Ectodermal cell (in vitro differentiated cells): ENCODE results near the gene FIP1L1.
A peak's percentile ranks its signal among the peaks of the same experiment; 100 is the strongest.

Experiments used
- H3K27ac ChIP-seq: 2 replicates; pipeline ENCODE4 v1.7.0; 2013; ENCODE audit warnings: mild to moderate bottlenecking, low read depth, low read length; ENCODE audit not compliant: insufficient read depth, poor library complexity, severe bottlenecking
- H3K27me3 ChIP-seq: 2 replicates; pipeline ENCODE4 v1.7.0; 2013; ENCODE audit warnings: mild to moderate bottlenecking, low read length; ENCODE audit not compliant: insufficient read depth, control insufficient read depth, poor library complexity, severe bottlenecking
- H3K36me3 ChIP-seq: one replicate; pipeline ENCODE4 v1.7.0; 2013; ENCODE audit warnings: low read length; ENCODE audit not compliant: control insufficient read depth, insufficient read depth
- H3K4me1 ChIP-seq: one replicate; pipeline ENCODE4 v1.7.0; 2013; ENCODE audit warnings: low read length; ENCODE audit not compliant: control insufficient read depth, insufficient read depth
- H3K4me3 ChIP-seq: 2 replicates; pipeline ENCODE4 v1.7.0; 2013; ENCODE audit warnings: low read depth, low read length, control low read depth; ENCODE audit not compliant: insufficient read depth
- H3K9me3 ChIP-seq: 2 replicates; pipeline ENCODE4 v1.7.0; 2013; ENCODE audit warnings: mild to moderate bottlenecking, low read length, moderate library complexity; ENCODE audit not compliant: control insufficient read depth
- WGBS, 2 experiments: methylation state at CpG; one replicate each; pipeline ENCODE4 v1.1.7; 2013; ENCODE audit warnings: missing lambda C conversion rate in 2 of 2; 5-methylcytosine and 5-hydroxymethylcytosine counted together

FIP1L1 gene

DNA sequence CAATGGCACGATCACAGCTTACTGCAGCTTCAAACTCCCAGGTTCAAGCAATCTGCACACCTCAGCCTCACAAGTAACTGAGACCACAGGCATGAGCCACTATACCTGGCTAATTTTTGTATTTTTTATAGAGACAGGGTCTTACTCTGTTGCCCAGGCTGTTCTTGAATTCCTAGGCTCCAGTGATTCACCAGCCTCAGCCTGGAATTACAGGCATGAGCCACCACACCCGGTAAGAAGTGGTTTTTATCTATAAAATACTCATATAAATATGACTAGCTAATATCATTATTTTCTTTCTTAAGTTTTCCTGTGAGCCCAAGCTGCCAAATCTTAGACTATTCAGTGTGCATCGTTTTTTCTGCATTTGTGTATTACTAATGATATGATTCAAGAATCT lies 16.0 kb upstream of the FIP1L1 start:
- Histone ChIP-seq H3K4me1 (no peaks in the 10 kb centered on the region), H3K27ac (no peak overlapping the region), H3K36me3 (no peaks in the 10 kb centered on the region), H3K4me3 (no peak overlapping the region), H3K9me3 (no peaks in the 10 kb centered on the region), H3K27me3 (peaks cover under 1% of the 10 kb centered on the region)
- 80 to 86% methylated on average over 2 of the region's 3 CpGs for WGBS, 2 experiments

- H3K27ac ChIP-seq = no peak overlapping the region
- H3K27me3 ChIP-seq = peaks cover 7% of the 10 kb centered on the region
- no peaks in the 10 kb centered on the region for H3K36me3 ChIP-seq
- 94% methylated on average over 1 of the region's 1 CpG for WGBS, 2 experiments
- no peak overlapping the region for H3K4me3 ChIP-seq
- no peaks in the 10 kb centered on the region for H3K4me1 ChIP-seq
- no peaks in the 10 kb centered on the region for H3K9me3 ChIP-seq
Observed at GRCh38 chr4:53362093-53362492, 15.3 kb upstream of the FIP1L1 start.

DNA sequence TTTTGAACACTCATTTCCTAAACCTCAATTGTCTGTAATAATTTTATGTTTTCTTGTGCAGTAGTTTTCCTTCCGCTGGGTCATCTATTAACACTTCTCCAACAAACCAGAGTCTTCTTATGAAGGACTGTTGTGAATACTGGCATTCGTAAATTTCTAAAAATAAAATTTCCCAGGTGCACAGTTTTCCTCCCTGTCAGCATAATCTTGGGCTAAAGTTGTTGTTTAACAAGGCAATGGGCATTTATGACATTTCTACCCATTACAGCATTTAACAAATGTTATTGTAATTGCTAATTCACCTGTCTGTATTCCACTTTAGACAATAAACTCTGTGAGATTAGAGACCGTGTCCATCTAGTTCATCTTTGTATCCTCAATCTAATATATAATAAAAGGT lies 12.8 kb upstream of the FIP1L1 start:
- H3K36me3 ChIP-seq = no peaks in the 10 kb centered on the region
- H3K4me1 ChIP-seq = no peaks in the 10 kb centered on the region
- 82 to 88% methylated on average over 1 to 2 of the region's 3 CpGs for WGBS, 2 experiments
- no peaks in the 10 kb centered on the region for H3K9me3 ChIP-seq
- peaks cover 30% of the 10 kb centered on the region for H3K27me3 ChIP-seq
- H3K27ac ChIP-seq = no peak overlapping the region
- peak overlapping the region; percentile 82 for H3K4me3 ChIP-seq

GRCh38 chr4:53365121-53365485 lies 12.3 kb upstream of the FIP1L1 start:
- WGBS, 2 experiments = 5% methylated on average over 8 of the region's 8 CpGs
- Histone ChIP-seq H3K27me3 (peaks cover 34% of the 10 kb centered on the region), H3K9me3 (no peaks in the 10 kb centered on the region), H3K27ac (no peak overlapping the region), H3K36me3 (no peaks in the 10 kb centered on the region), H3K4me1 (no peaks in the 10 kb centered on the region), H3K4me3 (peak overlapping the region; percentile 82)

DNA sequence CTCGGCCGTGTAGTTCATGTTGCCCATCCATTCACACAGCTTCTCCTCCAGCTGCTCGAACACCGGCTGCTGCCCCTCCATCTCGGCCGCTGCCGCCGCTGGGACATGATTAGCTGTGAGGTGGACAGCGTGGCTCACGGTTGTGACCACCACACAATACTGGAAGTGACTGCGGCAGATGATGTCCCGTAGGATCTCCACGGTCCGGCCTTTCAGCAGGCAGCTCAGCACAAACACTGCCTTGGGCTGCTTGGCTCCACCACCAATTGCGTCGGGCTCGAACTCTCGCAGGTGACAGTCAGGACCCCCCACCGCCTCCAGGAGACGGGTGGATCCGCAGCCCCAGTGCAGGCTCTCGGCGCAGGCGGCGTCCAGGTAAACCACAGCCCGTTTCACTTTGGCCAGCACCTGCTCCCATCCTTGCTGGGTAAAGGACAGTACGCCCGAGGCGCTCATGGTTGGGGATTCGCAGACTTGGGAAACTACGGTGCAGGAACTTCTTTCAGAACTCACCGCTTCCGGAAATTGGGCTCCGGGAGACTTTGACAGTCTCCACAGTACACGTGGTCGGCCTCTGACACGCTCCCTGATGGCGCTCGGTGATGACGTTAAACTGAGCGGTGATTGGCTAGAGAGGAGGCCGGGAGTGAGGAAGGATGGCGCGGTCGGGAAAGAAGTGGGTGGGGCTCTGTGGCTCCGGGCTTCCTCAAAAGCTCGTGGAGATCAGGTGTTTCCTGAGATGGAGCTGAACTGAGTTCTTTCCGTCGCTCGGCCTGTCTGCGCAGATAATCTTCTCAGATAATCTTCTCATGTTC lies 11.7 kb upstream of the FIP1L1 start, which contains the start of gene SCFD2:
Gene SCFD2 (minus strand): TSS at position 576 of the 815 bp plus-strand sequence.
- Histone ChIP-seq H3K4me3 (peak within 1 kb of the TSS; percentile 82), H3K36me3 (no peaks in the 10 kb centered on the region), H3K27me3 (peaks cover 39% of the 10 kb centered on the region), H3K27ac (no peak within 1 kb of the TSS), H3K4me1 (no peaks in the 10 kb centered on the region), H3K9me3 (no peaks in the 10 kb centered on the region)
- WGBS, 2 experiments = 1% methylated on average over 51 of the region's 51 CpGs

DNA sequence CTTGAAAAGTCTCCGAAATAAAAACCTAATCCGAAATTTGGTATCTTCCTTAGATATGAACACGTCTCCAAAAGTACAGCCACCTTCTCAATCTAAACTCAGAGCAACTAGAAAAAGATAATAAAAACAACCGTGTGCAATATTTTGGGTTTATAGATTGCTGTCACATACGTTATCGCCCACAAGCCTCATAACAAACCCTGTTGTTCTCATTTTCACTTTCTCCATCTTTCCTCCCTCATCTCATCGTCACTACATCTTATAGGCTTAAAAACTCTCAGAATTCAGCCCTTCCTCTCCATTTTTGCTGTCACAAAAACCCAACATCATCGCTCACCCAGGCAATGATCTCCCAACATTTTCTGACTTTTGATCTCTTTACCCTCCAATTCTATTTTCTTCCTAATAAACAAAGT lies 11.1 kb upstream of the FIP1L1 start:
- WGBS, 2 experiments = 42 to 43% methylated on average over 8 of the region's 8 CpGs

GRCh38 chr4:53367721-53368120 lies 9.7 kb upstream of the FIP1L1 start:
- Histone ChIP-seq H3K27me3 (peaks cover 59% of the 10 kb centered on the region), H3K27ac (no peak overlapping the region), H3K9me3 (no peaks in the 10 kb centered on the region), H3K4me3 (no peak overlapping the region), H3K4me1 (no peaks in the 10 kb centered on the region), H3K36me3 (no peaks in the 10 kb centered on the region)
- WGBS, 2 experiments = 92 to 95% methylated on average over 2 of the region's 2 CpGs

More for the DNA sequence above, 11.1 kb upstream of the FIP1L1 start:
- peaks cover 45% of the 10 kb centered on the region for H3K27me3 ChIP-seq
- H3K27ac ChIP-seq = no peak overlapping the region
- H3K4me1 ChIP-seq = no peaks in the 10 kb centered on the region
- no peaks in the 10 kb centered on the region for H3K36me3 ChIP-seq
- no peaks in the 10 kb centered on the region for H3K9me3 ChIP-seq
- peak overlapping the region; percentile 82 for H3K4me3 ChIP-seq

- Histone ChIP-seq H3K36me3 (no peaks in the 10 kb centered on the region), H3K4me3 (no peak overlapping the region), H3K4me1 (no peaks in the 10 kb centered on the region), H3K27ac (no peak overlapping the region), H3K9me3 (no peaks in the 10 kb centered on the region), H3K27me3 (peaks cover 75% of the 10 kb centered on the region)
- WGBS, 2 experiments = 89 to 93% methylated on average over 3 of the region's 3 CpGs
Observed at GRCh38 chr4:53371049-53371448, 6.4 kb upstream of the FIP1L1 start.

DNA sequence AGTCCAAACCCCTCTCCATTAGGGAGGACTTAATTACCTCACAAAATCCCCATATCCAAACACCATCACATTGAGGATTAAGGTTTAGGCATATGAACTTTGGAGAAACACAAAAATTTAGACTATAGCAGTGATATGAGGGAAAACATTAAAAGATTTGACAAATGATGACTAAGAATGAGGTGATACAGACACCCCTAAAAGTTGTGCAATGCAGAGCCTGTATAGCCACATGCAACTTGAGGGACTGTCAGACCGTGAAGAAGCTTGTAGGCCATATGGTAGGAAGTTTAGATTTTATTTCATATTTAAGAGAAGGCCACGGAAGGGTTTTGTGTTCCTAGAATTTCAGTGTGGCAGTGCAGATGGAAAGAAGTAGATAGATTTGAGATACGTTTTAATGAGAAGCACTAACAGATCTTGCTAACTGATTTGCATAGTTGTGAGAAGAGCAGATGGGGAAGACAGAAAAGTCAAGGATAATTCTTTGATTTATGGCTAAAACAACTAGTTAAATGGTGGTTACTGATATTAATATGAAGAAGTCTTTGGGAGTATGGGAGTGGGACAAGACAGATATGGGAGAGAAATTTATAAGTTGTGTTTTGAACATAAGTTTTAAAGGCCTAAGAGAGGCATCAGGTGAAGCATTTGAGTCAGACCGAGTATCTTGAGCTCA lies 5.5 kb upstream of the FIP1L1 start:
- 83 to 85% methylated on average over 4 of the region's 4 CpGs for WGBS, 2 experiments
- Histone ChIP-seq H3K4me3 (no peak overlapping the region), H3K9me3 (no peaks in the 10 kb centered on the region), H3K27ac (no peak overlapping the region), H3K36me3 (no peaks in the 10 kb centered on the region), H3K4me1 (no peaks in the 10 kb centered on the region), H3K27me3 (peaks cover 69% of the 10 kb centered on the region)

GRCh38 chr4:53374777-53375258 lies 2.6 kb upstream of the FIP1L1 start:
- WGBS, 2 experiments = 77 to 86% methylated on average over 3 to 4 of the region's 4 CpGs
- no peaks in the 10 kb centered on the region for H3K4me1 ChIP-seq
- no peak overlapping the region for H3K4me3 ChIP-seq
- H3K27me3 ChIP-seq = peaks cover 44% of the 10 kb centered on the region
- H3K9me3 ChIP-seq = no peaks in the 10 kb centered on the region
- H3K27ac ChIP-seq = no peak overlapping the region
- no peaks in the 10 kb centered on the region for H3K36me3 ChIP-seq
